H9 (cell line): ENCODE data around the gene VWA8. TPM values are rescaled to one million over a fixed set of nuclear protein-coding genes. Genes with fewer than 3 reads are reported as not detected.

Experiments used
- DNase-seq: peaks from one replicate; pipeline ENCODE4 v3.0.0-alpha.2; 2017
- H2AFZ ChIP-seq: one replicate; pipeline ENCODE4 v1.6.1; 2013; ENCODE audit warnings: mild to moderate bottlenecking, low read length, control low read depth, moderate library complexity
- H2AK5ac ChIP-seq: 2 replicates; pipeline ENCODE4 v1.6.1; 2013; ENCODE audit warnings: low read length, control low read depth, mixed read lengths; ENCODE audit not compliant: insufficient read length
- H2BK120ac ChIP-seq: one replicate; pipeline ENCODE4 v1.6.1; 2013; ENCODE audit warnings: low read depth, mild to moderate bottlenecking, low read length, control low read depth, inconsistent platforms; ENCODE audit not compliant: poor library complexity, severe bottlenecking
- H2BK12ac ChIP-seq: 2 replicates; pipeline ENCODE4 v1.6.1; 2013; ENCODE audit warnings: low read length, control low read depth, mixed read lengths, low read depth; ENCODE audit not compliant: insufficient read length
- H2BK15ac ChIP-seq: 2 replicates; pipeline ENCODE4 v1.6.1; 2013; ENCODE audit warnings: low read depth, low read length, control low read depth
- H2BK20ac ChIP-seq: one replicate; pipeline ENCODE4 v1.6.1; 2013; ENCODE audit warnings: low read depth, mild to moderate bottlenecking, low read length, control low read depth, inconsistent platforms; ENCODE audit not compliant: poor library complexity, severe bottlenecking
- H2BK5ac ChIP-seq: 2 replicates; pipeline ENCODE4 v1.6.1; 2013; ENCODE audit warnings: low read length, control low read depth, mixed read lengths; ENCODE audit not compliant: insufficient read length
- H3K14ac ChIP-seq: 2 replicates; pipeline ENCODE4 v1.6.1; 2013; ENCODE audit warnings: low read length, control low read depth; ENCODE audit not compliant: insufficient read depth
- H3K18ac ChIP-seq: 2 replicates; pipeline ENCODE4 v1.6.1; 2013; ENCODE audit warnings: low read depth, mild to moderate bottlenecking, mixed read lengths, low read length, control low read depth; ENCODE audit not compliant: insufficient read length
- H3K23ac ChIP-seq: 2 replicates; pipeline ENCODE4 v1.6.1; 2013; ENCODE audit warnings: low read length, control low read depth, mixed read lengths, low read depth; ENCODE audit not compliant: insufficient read length
- H3K23me2 ChIP-seq: 2 replicates; pipeline ENCODE4 v1.6.1; 2013; ENCODE audit warnings: low read depth, mild to moderate bottlenecking, mixed read lengths, low read length, control low read depth; ENCODE audit not compliant: insufficient read length, poor library complexity, severe bottlenecking
- H3K27ac ChIP-seq: 2 replicates; pipeline ENCODE4 v1.5.1; 2013; ENCODE audit warnings: low read length, control low read depth, mixed read lengths, low read depth; ENCODE audit not compliant: insufficient read length
- H3K27me3 ChIP-seq: 2 replicates; pipeline ENCODE4 v1.6.1; 2013; ENCODE audit warnings: low read length, control low read depth, inconsistent platforms; ENCODE audit not compliant: insufficient read depth
- H3K4ac ChIP-seq: 2 replicates; pipeline ENCODE4 v1.6.1; 2013; ENCODE audit warnings: low read depth, mild to moderate bottlenecking, control low read depth, inconsistent platforms, low read length, moderate library complexity
- H3K4me1 ChIP-seq: 2 replicates; pipeline ENCODE4 v1.6.1; 2013; ENCODE audit warnings: low read length, control low read depth, inconsistent platforms; ENCODE audit not compliant: insufficient read depth
- H3K4me2 ChIP-seq: 2 replicates; pipeline ENCODE4 v1.6.1; 2013; ENCODE audit warnings: low read length, control low read depth, mixed read lengths; ENCODE audit not compliant: insufficient read length, insufficient read depth
- H3K56ac ChIP-seq: 2 replicates; pipeline ENCODE4 v1.6.1; 2013; ENCODE audit warnings: low read depth, mild to moderate bottlenecking, mixed read lengths, low read length, control low read depth; ENCODE audit not compliant: insufficient read length
- H3K79me1 ChIP-seq: 2 replicates; pipeline ENCODE4 v1.6.1; 2013; ENCODE audit warnings: low read depth, mild to moderate bottlenecking, moderate library complexity, low read length, control low read depth, inconsistent platforms; ENCODE audit not compliant: insufficient read depth, poor library complexity, severe bottlenecking
- H3K79me2 ChIP-seq: 2 replicates; pipeline ENCODE4 v1.6.1; 2013; ENCODE audit warnings: low read length, control low read depth, inconsistent platforms; ENCODE audit not compliant: insufficient read depth
- H3K9ac ChIP-seq: 2 replicates; pipeline ENCODE4 v1.6.1; 2013; ENCODE audit warnings: low read length, control low read depth, mixed read lengths; ENCODE audit not compliant: insufficient read length; ENCODE audit errors: extremely low read depth
- H3K9me3 ChIP-seq: one replicate; pipeline ENCODE4 v1.6.1; 2013; ENCODE audit warnings: low read depth, low read length, inconsistent platforms; ENCODE audit not compliant: control insufficient read depth
- H3T11ph ChIP-seq: one replicate; pipeline ENCODE4 v1.6.1; 2013; ENCODE audit warnings: mild to moderate bottlenecking, low read length, control low read depth, inconsistent platforms
- H4K20me1 ChIP-seq: one replicate; pipeline ENCODE4 v1.6.1; 2013; ENCODE audit not compliant: control insufficient read depth, insufficient read length, insufficient read depth
- H4K5ac ChIP-seq: 2 replicates; pipeline ENCODE4 v1.6.1; 2013; ENCODE audit warnings: low read depth, mild to moderate bottlenecking, mixed read lengths, low read length, control low read depth; ENCODE audit not compliant: insufficient read length
- H4K8ac ChIP-seq: replicated peaks from 2 replicates; pipeline ENCODE4 v1.6.1; 2013; ENCODE audit warnings: low read length, control low read depth, mixed read lengths, low read depth; ENCODE audit not compliant: insufficient read length
- H4K91ac ChIP-seq: 2 replicates; pipeline ENCODE4 v1.6.1; 2013; ENCODE audit warnings: low read depth, mild to moderate bottlenecking, moderate library complexity, mixed read lengths, low read length, control low read depth; ENCODE audit not compliant: insufficient read length
- H3K27ac Mint-ChIP-seq, 3 experiments: 2 replicates in 2 of 3; 3 replicates in 1 of 3; pipeline ENCODE4 v1.8.0; 2020 to 2021; ENCODE audit warnings: mixed read lengths in 3 of 3, mild to moderate bottlenecking in 1 of 3, moderate library complexity in 1 of 3
- H3K27me3 Mint-ChIP-seq: 2 replicates; pipeline ENCODE4 v1.8.0; 2021; ENCODE audit warnings: low read depth, mild to moderate bottlenecking, moderate library complexity, mixed read lengths
- H3K36me3 Mint-ChIP-seq, 3 experiments: 2 replicates in 2 of 3; 3 replicates in 1 of 3; pipeline ENCODE4 v1.8.0; 2020 to 2021; ENCODE audit warnings: low read depth in 3 of 3, mixed read lengths in 3 of 3; ENCODE audit not compliant: insufficient read depth in 1 of 3
- H3K4me1 Mint-ChIP-seq, 2 experiments: 2 replicates each; pipeline ENCODE4 v1.8.0; 2020; ENCODE audit warnings: mixed read lengths in 2 of 2
- H3K4me3 Mint-ChIP-seq, 2 experiments: 2 replicates in 1 of 2; 3 replicates in 1 of 2; pipeline ENCODE4 v1.8.0; 2020 to 2021; ENCODE audit warnings: mild to moderate bottlenecking in 2 of 2, mixed read lengths in 2 of 2, moderate library complexity in 1 of 2
- H3K9me3 Mint-ChIP-seq, 2 experiments: 2 replicates in 1 of 2; 3 replicates in 1 of 2; pipeline ENCODE4 v1.8.0; 2020; ENCODE audit warnings: mild to moderate bottlenecking in 2 of 2, mixed read lengths in 2 of 2, moderate library complexity in 1 of 2
- total RNA-seq: library from RNA; stranded (reverse); gene quantifications from 2 replicates; pipeline ENCODE4 v1.2.1, GENCODE V29; 2021
- TF ChIP-seq, protein P1 (sequence below): fragments of 200-600 bp; sonication (generic); conservative IDR thresholded peaks from 3 replicates; pipeline ENCODE4 v1.8.0; 2021; ENCODE audit warnings: antibody characterized with exemption, mild to moderate bottlenecking

The VWA8 gene
- total RNA-seq, 1 experiment from 2014 or later: 17.4 TPM

DNA sequence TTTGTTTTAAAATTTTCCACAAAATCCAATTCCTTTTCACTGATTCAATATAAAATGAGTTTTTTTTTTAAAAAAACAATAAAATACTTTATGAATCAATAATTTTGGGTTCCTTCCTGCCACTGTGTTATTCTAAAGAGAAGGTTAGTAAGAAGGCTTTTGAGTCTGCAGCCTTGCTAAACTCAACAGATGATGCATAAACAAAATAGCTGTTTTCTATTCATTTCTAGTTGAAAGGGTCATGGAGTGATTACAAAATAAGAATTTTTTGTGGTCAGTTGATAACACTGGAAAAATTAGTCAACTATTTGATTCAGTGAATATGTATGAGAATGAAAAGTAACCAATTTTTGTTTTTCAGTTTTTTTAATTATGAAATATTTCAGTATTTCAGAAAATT is 169.9 kb downstream of the VWA8 start:
- Histone ChIP-seq H2BK20ac (no peak overlapping the region), H3K4me2 (no peak overlapping the region), H3K79me1 (no peaks in the 10 kb centered on the region), H3K9ac (no peak overlapping the region), H3K79me2 (no peaks in the 10 kb centered on the region), H3T11ph (no peak overlapping the region), H2AFZ (no peak overlapping the region), H2BK15ac (no peak overlapping the region), H4K5ac (no peak overlapping the region), H3K9me3 (no peaks in the 10 kb centered on the region), H3K18ac (no peak overlapping the region), H2BK120ac (no peak overlapping the region), H3K27ac (no peak overlapping the region), H4K91ac (no peak overlapping the region), H2BK12ac (no peak overlapping the region), H4K8ac (no peak overlapping the region), H3K56ac (no peak overlapping the region), H3K27me3 (no peaks in the 10 kb centered on the region), H3K14ac (no peak overlapping the region), H4K20me1 (no peaks in the 10 kb centered on the region), H3K4ac (no peak overlapping the region), H3K4me1 (no peaks in the 10 kb centered on the region), H3K23ac (no peak overlapping the region), H2BK5ac (no peak overlapping the region), H2AK5ac (no peak overlapping the region), H3K23me2 (no peaks in the 10 kb centered on the region)
- Mint-ChIP-seq H3K36me3 (peaks cover 0 to 3% (median 0%) of the 10 kb centered on the region in 3 experiments; a peak in 2 of 7 replicates), H3K27me3 (no peaks in the 10 kb centered on the region), H3K9me3 (no peaks in the 10 kb centered on the region), H3K4me3 (no peak overlapping the region), H3K27ac (no peak overlapping the region), H3K4me1 (peaks cover 6% of the 10 kb centered on the region in 2 experiments)
- TF ChIP-seq, protein P1, sequence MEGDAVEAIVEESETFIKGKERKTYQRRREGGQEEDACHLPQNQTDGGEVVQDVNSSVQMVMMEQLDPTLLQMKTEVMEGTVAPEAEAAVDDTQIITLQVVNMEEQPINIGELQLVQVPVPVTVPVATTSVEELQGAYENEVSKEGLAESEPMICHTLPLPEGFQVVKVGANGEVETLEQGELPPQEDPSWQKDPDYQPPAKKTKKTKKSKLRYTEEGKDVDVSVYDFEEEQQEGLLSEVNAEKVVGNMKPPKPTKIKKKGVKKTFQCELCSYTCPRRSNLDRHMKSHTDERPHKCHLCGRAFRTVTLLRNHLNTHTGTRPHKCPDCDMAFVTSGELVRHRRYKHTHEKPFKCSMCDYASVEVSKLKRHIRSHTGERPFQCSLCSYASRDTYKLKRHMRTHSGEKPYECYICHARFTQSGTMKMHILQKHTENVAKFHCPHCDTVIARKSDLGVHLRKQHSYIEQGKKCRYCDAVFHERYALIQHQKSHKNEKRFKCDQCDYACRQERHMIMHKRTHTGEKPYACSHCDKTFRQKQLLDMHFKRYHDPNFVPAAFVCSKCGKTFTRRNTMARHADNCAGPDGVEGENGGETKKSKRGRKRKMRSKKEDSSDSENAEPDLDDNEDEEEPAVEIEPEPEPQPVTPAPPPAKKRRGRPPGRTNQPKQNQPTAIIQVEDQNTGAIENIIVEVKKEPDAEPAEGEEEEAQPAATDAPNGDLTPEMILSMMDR: no peak
- no peak for DNase-seq
